ENCODE measurements around the gene FAM241B.

FAM241B gene

DNA sequence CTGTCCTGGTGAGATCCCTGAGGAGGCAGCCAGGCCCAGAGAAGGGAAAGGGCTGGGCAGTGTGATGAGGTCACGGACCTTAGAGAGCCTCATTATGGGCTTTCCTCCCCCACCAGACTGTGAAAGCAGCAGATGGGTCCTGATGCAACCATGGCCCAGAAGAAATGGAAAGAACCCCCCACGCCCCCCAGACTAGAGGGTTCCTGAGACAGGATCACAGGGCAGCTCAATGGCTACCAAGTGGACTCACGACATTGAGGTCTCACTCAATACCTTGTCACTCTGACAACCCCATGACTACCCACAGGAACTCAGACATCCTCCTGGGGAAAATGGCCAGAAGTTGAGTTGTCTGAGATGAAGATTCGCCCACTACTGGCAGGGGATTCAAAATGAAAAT lies 36.7 kb downstream of the FAM241B start:
- Histone ChIP-seq H3K36me3 (ENCODE audit: control insufficient read depth in 1 of 2, insufficient read depth in 2 of 2, low read length in 2 of 2) (no peaks in the 10 kb centered on the region), H3K27ac (ENCODE audit: low read depth, low read length) (no peak overlapping the region), H3K9me3 (ENCODE audit: control insufficient read depth in 1 of 2, low read length in 2 of 2) (peaks cover 0 to under 1% of the 10 kb centered on the region in 2 donors), H3K4me1 (ENCODE audit: control insufficient read depth in 1 of 2, insufficient read depth in 2 of 2, low read length in 2 of 2) (peaks cover 11 to 14% of the 10 kb centered on the region in 2 donors), H3K27me3 (ENCODE audit: control insufficient read depth in 1 of 2, insufficient read depth in 2 of 2, low read length in 2 of 2) (peaks cover 0 to 3% of the 10 kb centered on the region in 2 donors), H3K4me3 (ENCODE audit: low read depth in 1 of 2, low read length in 2 of 2) (no peak overlapping the region), H3K9ac (ENCODE audit: low read depth in 1 of 2, low read length in 2 of 2) (no peak overlapping the region)

DNA sequence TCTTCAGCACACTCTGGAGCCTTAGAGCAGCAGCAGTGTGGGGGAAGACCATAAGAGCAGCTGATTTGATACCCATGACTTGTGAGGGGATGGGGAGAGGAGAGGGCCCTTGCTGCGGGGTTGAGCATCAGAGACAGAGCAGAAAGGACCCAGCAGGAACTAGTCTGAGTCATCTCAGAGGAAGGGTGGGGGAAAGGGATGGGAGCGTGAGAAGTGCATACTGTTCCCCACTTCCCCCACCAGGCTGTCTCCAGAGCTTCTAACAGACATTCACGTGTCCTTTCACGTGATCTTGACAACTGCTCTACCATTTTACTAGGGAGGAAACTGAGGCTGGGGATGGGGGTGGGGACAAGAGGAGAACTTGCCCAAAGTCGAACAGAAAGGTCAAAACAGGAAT lies 38.7 kb downstream of the FAM241B start:
- Histone ChIP-seq H3K9me3 (ENCODE audit: control insufficient read depth in 1 of 2, low read length in 2 of 2) (peaks cover 0 to 2% of the 10 kb centered on the region in 2 donors), H3K4me3 (ENCODE audit: low read depth in 1 of 2, low read length in 2 of 2) (no peak overlapping the region), H3K4me1 (ENCODE audit: control insufficient read depth in 1 of 2, insufficient read depth in 2 of 2, low read length in 2 of 2) (peaks cover 11 to 14% of the 10 kb centered on the region in 2 donors), H3K36me3 (ENCODE audit: control insufficient read depth in 1 of 2, insufficient read depth in 2 of 2, low read length in 2 of 2) (no peaks in the 10 kb centered on the region), H3K9ac (ENCODE audit: low read depth in 1 of 2, low read length in 2 of 2) (no peak overlapping the region), H3K27me3 (ENCODE audit: control insufficient read depth in 1 of 2, insufficient read depth in 2 of 2, low read length in 2 of 2) (peaks cover 0 to 3% of the 10 kb centered on the region in 2 donors), H3K27ac (ENCODE audit: low read depth, low read length) (no peak overlapping the region)

DNA sequence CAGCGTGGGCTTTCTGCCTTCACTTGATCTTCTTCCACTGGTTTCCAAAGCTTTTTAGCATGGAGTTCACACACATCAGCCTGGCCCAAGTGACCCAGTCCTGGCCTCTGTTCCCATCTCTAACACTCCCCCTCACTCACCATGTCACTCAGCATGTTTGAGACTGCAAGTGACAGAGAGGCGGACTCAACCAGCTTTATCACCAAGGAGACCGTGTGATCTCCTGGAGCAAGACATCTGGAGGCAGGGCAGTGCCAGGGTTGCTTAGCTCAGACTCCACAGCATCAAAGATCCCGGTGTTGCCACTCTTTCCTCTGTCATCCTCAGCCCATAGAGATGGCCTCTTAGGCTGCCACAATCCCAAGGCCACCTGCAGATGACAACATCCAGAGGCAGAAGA lies 39.4 kb downstream of the FAM241B start:
- peaks cover 0 to 3% of the 10 kb centered on the region in 2 donors for H3K27me3 ChIP-seq (ENCODE audit: control insufficient read depth in 1 of 2, insufficient read depth in 2 of 2, low read length in 2 of 2)
- no peak overlapping the region for H3K4me3 ChIP-seq (ENCODE audit: low read depth in 1 of 2, low read length in 2 of 2)
- H3K36me3 ChIP-seq (ENCODE audit: control insufficient read depth in 1 of 2, insufficient read depth in 2 of 2, low read length in 2 of 2): no peaks in the 10 kb centered on the region
- H3K4me1 ChIP-seq (ENCODE audit: control insufficient read depth in 1 of 2, insufficient read depth in 2 of 2, low read length in 2 of 2): peaks cover 11 to 14% of the 10 kb centered on the region in 2 donors
- H3K9ac ChIP-seq (ENCODE audit: low read depth in 1 of 2, low read length in 2 of 2): no peak overlapping the region
- no peak overlapping the region for H3K27ac ChIP-seq (ENCODE audit: low read depth, low read length)
- peaks cover 0 to 2% of the 10 kb centered on the region in 2 donors for H3K9me3 ChIP-seq (ENCODE audit: control insufficient read depth in 1 of 2, low read length in 2 of 2)

DNA sequence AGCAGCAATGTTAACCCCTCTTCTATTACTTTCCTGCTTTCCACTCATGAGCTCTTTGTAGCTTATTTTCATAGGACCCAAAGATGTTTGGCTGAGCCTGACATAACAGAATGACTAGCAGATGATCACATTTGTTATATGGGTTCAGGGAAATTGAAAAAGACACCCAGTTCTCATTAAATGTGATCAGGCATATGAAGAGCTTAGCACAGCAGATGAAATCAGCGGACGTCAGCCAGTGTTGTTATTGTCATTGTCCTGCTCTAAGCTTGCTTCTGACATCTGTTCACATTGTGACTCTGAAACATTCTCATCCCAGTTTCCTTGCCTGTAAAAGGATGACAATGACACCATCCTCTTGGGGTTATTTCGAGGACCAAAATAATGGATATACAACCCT lies 43.5 kb downstream of the FAM241B start:
- Histone ChIP-seq H3K4me1 (ENCODE audit: control insufficient read depth in 1 of 2, insufficient read depth in 2 of 2, low read length in 2 of 2) (no peaks in the 10 kb centered on the region), H3K27me3 (ENCODE audit: control insufficient read depth in 1 of 2, insufficient read depth in 2 of 2, low read length in 2 of 2) (peaks cover 0 to 3% of the 10 kb centered on the region in 2 donors), H3K36me3 (ENCODE audit: control insufficient read depth in 1 of 2, insufficient read depth in 2 of 2, low read length in 2 of 2) (no peaks in the 10 kb centered on the region), H3K27ac (ENCODE audit: low read depth, low read length) (no peak overlapping the region), H3K4me3 (ENCODE audit: low read depth in 1 of 2, low read length in 2 of 2) (no peak overlapping the region), H3K9ac (ENCODE audit: low read depth in 1 of 2, low read length in 2 of 2) (no peak overlapping the region), H3K9me3 (ENCODE audit: control insufficient read depth in 1 of 2, low read length in 2 of 2) (peaks cover 0 to 2% of the 10 kb centered on the region in 2 donors)

DNA sequence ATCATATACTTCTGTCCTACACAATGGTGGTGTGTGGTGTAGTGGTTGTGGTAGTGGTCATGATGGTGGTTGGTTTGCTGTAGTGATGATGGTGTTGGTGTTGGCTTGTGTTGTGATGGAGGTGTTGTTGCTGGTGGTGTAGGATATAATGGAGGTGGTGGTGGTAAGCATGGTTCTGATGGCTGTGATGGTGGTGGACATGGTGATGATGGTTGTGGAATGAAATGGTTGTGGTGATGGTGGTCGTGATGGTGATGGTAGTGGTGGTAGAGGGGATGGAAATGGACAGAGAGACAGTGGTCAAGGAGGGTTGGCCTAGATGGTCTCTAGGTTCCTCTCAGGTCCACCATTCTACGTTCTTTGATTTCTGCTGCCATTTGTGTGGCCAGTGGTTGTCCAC lies 44.7 kb downstream of the FAM241B start:
- H3K27me3 ChIP-seq (ENCODE audit: control insufficient read depth in 1 of 2, insufficient read depth in 2 of 2, low read length in 2 of 2): no peaks in the 10 kb centered on the region
- no peak overlapping the region for H3K27ac ChIP-seq (ENCODE audit: low read depth, low read length)
- no peaks in the 10 kb centered on the region for H3K36me3 ChIP-seq (ENCODE audit: control insufficient read depth in 1 of 2, insufficient read depth in 2 of 2, low read length in 2 of 2)
- no peak overlapping the region for H3K9ac ChIP-seq (ENCODE audit: low read depth in 1 of 2, low read length in 2 of 2)
- H3K4me3 ChIP-seq (ENCODE audit: low read depth in 1 of 2, low read length in 2 of 2): no peak overlapping the region
- H3K9me3 ChIP-seq (ENCODE audit: control insufficient read depth in 1 of 2, low read length in 2 of 2): peaks cover 0 to 2% of the 10 kb centered on the region in 2 donors
- H3K4me1 ChIP-seq (ENCODE audit: control insufficient read depth in 1 of 2, insufficient read depth in 2 of 2, low read length in 2 of 2): no peaks in the 10 kb centered on the region

DNA sequence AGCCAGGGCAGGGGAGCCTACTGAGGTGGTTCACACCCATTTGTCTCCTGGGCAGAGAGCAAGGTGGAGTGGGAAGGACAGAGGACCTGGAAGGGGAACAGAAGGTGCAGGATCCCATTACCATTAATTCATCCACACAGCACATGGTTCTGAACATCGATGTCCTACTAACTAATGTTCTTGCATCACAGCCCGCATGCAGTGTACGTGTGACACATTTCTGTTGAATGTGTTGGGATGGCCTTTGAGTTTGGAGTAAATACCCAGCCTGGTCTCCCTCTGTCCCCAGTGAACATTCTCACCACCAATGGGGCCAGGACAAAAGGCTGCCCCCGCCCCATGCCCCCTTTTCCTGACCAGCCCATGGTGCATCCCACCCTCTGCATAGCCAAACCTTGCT lies 46.3 kb downstream of the FAM241B start:
- no peaks in the 10 kb centered on the region for H3K4me1 ChIP-seq (ENCODE audit: control insufficient read depth in 1 of 2, insufficient read depth in 2 of 2, low read length in 2 of 2)
- H3K27me3 ChIP-seq (ENCODE audit: control insufficient read depth in 1 of 2, insufficient read depth in 2 of 2, low read length in 2 of 2): peaks cover 0 to 5% of the 10 kb centered on the region in 2 donors
- H3K9me3 ChIP-seq (ENCODE audit: control insufficient read depth in 1 of 2, low read length in 2 of 2): peaks cover 0 to 2% of the 10 kb centered on the region in 2 donors
- H3K9ac ChIP-seq (ENCODE audit: low read depth in 1 of 2, low read length in 2 of 2): no peak overlapping the region
- no peak overlapping the region for H3K4me3 ChIP-seq (ENCODE audit: low read depth in 1 of 2, low read length in 2 of 2)
- H3K36me3 ChIP-seq (ENCODE audit: control insufficient read depth in 1 of 2, insufficient read depth in 2 of 2, low read length in 2 of 2): no peaks in the 10 kb centered on the region
- no peak overlapping the region for H3K27ac ChIP-seq (ENCODE audit: low read depth, low read length)

DNA sequence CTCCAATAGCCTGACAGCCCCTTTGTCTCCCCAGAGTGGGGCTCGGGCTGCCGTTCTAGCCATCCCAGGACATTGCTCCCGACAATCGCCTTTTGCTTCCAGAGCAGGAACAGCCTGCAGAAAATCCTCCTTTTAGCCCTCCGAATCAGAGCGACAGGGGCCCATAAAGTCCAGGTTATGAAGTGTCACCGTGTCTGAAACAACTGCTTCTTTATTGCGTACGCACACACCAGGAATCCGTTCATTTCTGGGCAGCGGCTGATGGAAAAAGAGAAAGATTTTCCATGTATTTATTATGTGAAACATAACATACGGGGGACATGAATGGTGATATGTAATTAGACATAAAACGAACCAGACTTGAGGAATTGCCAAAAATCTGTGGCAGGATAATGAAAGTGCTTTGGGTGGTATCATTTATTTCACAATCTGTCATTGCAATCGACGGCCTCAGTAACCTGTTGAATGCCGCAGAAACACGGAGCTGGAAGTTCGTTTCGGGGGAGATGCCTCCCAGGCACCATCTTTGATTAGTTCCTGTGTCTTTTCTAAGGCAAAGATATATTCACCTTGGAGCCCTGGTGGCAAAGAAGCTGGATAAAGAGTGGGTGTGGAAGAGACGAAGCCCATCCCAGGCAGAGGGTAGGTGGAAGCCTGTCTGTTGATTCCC lies 48.1 kb downstream of the FAM241B start:
- H3K27me3 ChIP-seq (ENCODE audit: control insufficient read depth in 1 of 2, insufficient read depth in 2 of 2, low read length in 2 of 2): peaks cover 0 to 5% of the 10 kb centered on the region in 2 donors
- no peaks in the 10 kb centered on the region for H3K9me3 ChIP-seq (ENCODE audit: control insufficient read depth in 1 of 2, low read length in 2 of 2)
- no peaks in the 10 kb centered on the region for H3K36me3 ChIP-seq (ENCODE audit: control insufficient read depth in 1 of 2, insufficient read depth in 2 of 2, low read length in 2 of 2)
- no peak overlapping the region for H3K4me3 ChIP-seq (ENCODE audit: low read depth in 1 of 2, low read length in 2 of 2)
- no peak overlapping the region for H3K27ac ChIP-seq (ENCODE audit: low read depth, low read length)
- no peak overlapping the region for H3K9ac ChIP-seq (ENCODE audit: low read depth in 1 of 2, low read length in 2 of 2)
- peaks cover 4 to 12% of the 10 kb centered on the region in 2 donors for H3K4me1 ChIP-seq (ENCODE audit: control insufficient read depth in 1 of 2, insufficient read depth in 2 of 2, low read length in 2 of 2)

DNA sequence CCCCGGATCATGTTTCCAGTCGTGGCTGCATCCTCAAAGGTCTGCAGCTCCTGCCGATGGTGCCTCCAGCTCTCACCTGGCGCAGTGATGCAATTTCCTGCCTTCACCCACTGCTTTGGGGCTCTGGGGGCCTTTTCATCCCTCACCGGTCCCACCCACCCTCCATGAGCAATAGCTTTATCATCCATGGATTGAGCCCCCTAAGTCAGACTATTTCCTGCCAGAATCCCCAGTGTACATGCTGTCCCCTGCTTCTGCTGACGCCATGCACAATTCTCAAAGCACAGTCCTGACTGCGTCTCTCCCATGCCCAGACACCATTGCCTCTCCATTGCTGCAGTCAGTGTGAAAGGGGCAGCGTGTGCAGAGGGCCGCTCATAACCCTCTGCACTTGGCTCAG lies 49.7 kb downstream of the FAM241B start:
- no peak overlapping the region for H3K9ac ChIP-seq (ENCODE audit: low read depth in 1 of 2, low read length in 2 of 2)
- H3K9me3 ChIP-seq (ENCODE audit: control insufficient read depth in 1 of 2, low read length in 2 of 2): no peaks in the 10 kb centered on the region
- no peak overlapping the region for H3K4me3 ChIP-seq (ENCODE audit: low read depth in 1 of 2, low read length in 2 of 2)
- no peaks in the 10 kb centered on the region for H3K36me3 ChIP-seq (ENCODE audit: control insufficient read depth in 1 of 2, insufficient read depth in 2 of 2, low read length in 2 of 2)
- peaks cover 14 to 19% of the 10 kb centered on the region in 2 donors for H3K4me1 ChIP-seq (ENCODE audit: control insufficient read depth in 1 of 2, insufficient read depth in 2 of 2, low read length in 2 of 2)
- H3K27me3 ChIP-seq (ENCODE audit: control insufficient read depth in 1 of 2, insufficient read depth in 2 of 2, low read length in 2 of 2): peaks cover 0 to 5% of the 10 kb centered on the region in 2 donors
- no peak overlapping the region for H3K27ac ChIP-seq (ENCODE audit: low read depth, low read length)

DNA sequence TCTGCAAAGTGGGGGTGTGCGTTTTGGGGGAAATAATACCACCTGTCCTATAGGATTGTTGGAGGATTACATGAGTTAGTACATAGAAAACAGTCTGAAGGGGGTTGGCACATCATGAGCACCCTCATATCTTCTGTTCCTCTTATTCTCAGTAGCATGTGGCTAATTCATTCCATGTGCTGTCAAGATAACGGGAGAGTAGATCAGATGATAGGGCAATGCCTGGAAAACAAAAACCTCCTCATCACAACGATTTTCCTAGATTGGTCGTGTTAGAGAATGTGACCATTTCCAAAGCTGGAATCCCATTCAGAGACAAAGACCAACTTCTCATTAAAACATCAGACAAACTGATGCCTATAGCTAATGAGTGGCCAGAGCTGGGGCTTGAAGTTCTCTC lies 50.6 kb downstream of the FAM241B start:
- no peaks in the 10 kb centered on the region for H3K9me3 ChIP-seq (ENCODE audit: control insufficient read depth in 1 of 2, low read length in 2 of 2)
- H3K27me3 ChIP-seq (ENCODE audit: control insufficient read depth in 1 of 2, insufficient read depth in 2 of 2, low read length in 2 of 2): peaks cover 0 to 5% of the 10 kb centered on the region in 2 donors
- no peak overlapping the region for H3K27ac ChIP-seq (ENCODE audit: low read depth, low read length)
- no peaks in the 10 kb centered on the region for H3K36me3 ChIP-seq (ENCODE audit: control insufficient read depth in 1 of 2, insufficient read depth in 2 of 2, low read length in 2 of 2)
- H3K4me3 ChIP-seq (ENCODE audit: low read depth in 1 of 2, low read length in 2 of 2): no peak overlapping the region
- no peak overlapping the region for H3K9ac ChIP-seq (ENCODE audit: low read depth in 1 of 2, low read length in 2 of 2)
- H3K4me1 ChIP-seq (ENCODE audit: control insufficient read depth in 1 of 2, insufficient read depth in 2 of 2, low read length in 2 of 2): peaks cover 22 to 27% of the 10 kb centered on the region in 2 donors

DNA sequence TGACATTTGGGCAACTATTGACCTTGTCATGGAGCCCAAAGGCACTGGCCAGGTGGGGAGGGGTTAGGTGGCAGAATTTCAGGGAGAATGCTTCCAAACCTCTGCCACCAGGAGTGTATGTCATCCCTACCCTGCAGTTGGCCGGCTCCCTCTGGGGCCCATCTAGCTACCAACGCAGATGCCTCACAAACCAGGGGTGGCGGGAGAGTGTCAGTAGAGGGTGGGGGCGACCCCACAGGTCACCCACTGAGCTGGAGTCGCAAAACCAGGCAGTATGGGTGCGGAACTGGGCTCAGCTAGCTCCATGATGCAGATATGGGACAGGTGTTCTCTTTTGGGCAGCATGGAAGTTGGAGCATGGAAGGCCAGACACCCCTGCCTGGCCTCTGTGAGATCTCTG lies 51.4 kb downstream of the FAM241B start:
- no peak overlapping the region for H3K9ac ChIP-seq (ENCODE audit: low read depth in 1 of 2, low read length in 2 of 2)
- H3K27ac ChIP-seq (ENCODE audit: low read depth, low read length): no peak overlapping the region
- no peaks in the 10 kb centered on the region for H3K36me3 ChIP-seq (ENCODE audit: control insufficient read depth in 1 of 2, insufficient read depth in 2 of 2, low read length in 2 of 2)
- peaks cover 31 to 35% of the 10 kb centered on the region in 2 donors for H3K4me1 ChIP-seq (ENCODE audit: control insufficient read depth in 1 of 2, insufficient read depth in 2 of 2, low read length in 2 of 2)
- no peak overlapping the region for H3K4me3 ChIP-seq (ENCODE audit: low read depth in 1 of 2, low read length in 2 of 2)
- H3K27me3 ChIP-seq (ENCODE audit: control insufficient read depth in 1 of 2, insufficient read depth in 2 of 2, low read length in 2 of 2): peaks cover 0 to 5% of the 10 kb centered on the region in 2 donors
- H3K9me3 ChIP-seq (ENCODE audit: control insufficient read depth in 1 of 2, low read length in 2 of 2): no peaks in the 10 kb centered on the region
